NOMO-1 treated with dmso at 0.1 percent for 144 hours (cell line): ENCODE data around the gene USP5.
A peak's percentile ranks its signal among the peaks of the same experiment; 100 is the strongest.

Experiments
- DNase-seq: peaks from one replicate; lab custom pipeline; 2025; ENCODE audit not compliant: unreplicated experiment; lab: John Stamatoyannopoulos, UW

The USP5 gene, protein sequence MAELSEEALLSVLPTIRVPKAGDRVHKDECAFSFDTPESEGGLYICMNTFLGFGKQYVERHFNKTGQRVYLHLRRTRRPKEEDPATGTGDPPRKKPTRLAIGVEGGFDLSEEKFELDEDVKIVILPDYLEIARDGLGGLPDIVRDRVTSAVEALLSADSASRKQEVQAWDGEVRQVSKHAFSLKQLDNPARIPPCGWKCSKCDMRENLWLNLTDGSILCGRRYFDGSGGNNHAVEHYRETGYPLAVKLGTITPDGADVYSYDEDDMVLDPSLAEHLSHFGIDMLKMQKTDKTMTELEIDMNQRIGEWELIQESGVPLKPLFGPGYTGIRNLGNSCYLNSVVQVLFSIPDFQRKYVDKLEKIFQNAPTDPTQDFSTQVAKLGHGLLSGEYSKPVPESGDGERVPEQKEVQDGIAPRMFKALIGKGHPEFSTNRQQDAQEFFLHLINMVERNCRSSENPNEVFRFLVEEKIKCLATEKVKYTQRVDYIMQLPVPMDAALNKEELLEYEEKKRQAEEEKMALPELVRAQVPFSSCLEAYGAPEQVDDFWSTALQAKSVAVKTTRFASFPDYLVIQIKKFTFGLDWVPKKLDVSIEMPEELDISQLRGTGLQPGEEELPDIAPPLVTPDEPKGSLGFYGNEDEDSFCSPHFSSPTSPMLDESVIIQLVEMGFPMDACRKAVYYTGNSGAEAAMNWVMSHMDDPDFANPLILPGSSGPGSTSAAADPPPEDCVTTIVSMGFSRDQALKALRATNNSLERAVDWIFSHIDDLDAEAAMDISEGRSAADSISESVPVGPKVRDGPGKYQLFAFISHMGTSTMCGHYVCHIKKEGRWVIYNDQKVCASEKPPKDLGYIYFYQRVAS

GRCh38 chr12:6851921-6852650, at the start of gene USP5:
Gene USP5, plus strand, starts transcription at chr12:6852150. Its CDS starts 30 bp downstream, at chr12:6852180.
- DNase-seq: peak; percentile 99

GRCh38 chr12:6807170-6807569, 44.8 kb upstream of the USP5 start:
- no peak for DNase-seq

DNA sequence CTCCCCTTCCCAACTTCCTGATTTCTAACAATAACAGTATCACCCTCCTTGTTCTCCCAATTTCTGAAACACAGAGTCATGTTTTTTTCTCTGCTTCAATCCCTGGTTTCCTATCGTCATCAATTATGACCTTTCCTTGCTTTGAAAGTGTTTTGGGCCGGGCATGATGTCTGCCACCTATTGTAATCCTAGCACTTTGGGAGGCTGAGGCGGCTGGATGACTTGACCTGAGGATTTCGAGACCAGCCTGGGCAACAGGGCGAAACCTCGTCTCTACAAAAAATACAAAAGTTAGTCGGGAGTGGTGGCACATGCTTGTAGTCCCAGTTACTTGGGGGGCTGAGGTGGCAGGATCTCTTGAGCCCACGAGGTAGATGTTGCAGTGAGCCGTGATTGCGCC, 42.9 kb upstream of the USP5 start:
- no peak for DNase-seq

DNA sequence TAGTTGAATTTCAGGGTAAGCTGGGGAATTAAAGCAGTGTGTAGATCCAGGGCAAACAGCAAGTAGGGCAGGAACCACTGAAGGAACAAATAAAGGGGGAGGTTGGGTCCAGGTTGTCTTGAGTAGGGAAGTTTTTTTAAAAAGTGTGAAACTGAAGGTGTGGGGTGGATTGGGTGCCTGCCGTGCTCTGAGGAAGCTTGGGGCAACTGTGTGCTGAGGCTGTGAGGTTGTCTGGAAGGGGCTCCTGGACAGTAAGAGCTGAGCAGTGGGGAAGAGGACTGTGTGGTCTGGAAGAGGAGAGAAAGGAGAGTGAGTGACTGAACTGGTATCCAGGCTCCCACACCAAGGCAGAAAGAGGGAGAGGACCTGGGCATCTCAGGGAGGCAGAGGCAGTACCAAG, 41.2 kb upstream of the USP5 start:
- no peak for DNase-seq

DNA sequence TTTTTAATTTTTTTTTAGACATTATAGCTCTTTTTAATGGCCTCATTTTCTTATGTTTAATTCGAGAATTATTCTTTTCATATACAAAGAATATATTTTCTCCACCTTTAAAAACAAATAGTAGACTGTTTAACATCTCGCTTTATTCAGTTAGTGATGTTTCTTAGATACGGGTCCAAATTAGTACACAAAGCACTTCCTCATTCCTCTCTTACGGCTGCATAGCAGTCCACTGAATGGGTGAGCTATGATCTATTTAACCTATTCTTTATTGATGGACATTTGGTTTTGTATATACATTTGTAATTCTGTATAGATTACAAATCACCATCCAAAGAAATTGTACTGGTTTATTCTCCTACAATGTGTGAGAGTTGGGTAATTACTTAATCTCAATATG, 38.6 kb upstream of the USP5 start:
- DNase-seq: no peak

GRCh38 chr12:6816598-6816997, 35.4 kb upstream of the USP5 start:
- no peak for DNase-seq

DNA sequence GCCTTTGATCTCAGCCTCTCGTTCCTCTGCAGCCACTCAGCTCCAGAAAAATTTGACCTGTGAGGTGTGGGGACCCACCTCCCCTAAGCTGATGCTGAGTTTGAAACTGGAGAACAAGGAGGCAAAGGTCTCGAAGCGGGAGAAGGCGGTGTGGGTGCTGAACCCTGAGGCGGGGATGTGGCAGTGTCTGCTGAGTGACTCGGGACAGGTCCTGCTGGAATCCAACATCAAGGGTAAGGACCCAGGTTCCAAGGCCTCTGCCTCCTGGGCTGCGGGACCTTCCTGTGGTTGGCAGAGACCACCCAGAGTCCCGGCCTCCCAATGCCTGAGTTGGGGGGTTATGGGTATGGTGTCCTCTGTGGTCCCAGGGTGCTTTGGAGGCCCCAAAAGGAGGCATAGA, 34.9 kb upstream of the USP5 start:
- no peak for DNase-seq

GRCh38 chr12:6817662-6818157, 34.2 kb upstream of the USP5 start:
- no peak for DNase-seq

DNA sequence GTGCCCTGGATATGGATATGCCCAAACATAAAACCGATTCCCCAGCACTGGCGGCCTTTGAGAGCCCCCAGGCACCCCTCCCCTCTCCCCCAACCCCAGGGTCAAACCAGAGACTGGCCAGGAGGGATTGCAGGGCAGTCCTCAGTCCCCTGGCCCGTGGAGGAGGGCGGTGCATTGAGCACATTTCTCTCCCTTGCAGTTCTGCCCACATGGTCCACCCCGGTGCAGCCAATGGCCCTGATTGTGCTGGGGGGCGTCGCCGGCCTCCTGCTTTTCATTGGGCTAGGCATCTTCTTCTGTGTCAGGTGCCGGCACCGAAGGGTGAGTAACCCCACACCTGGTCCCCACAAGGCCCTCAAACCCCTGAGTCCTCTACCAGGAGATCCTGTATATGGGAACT, 33.7 kb upstream of the USP5 start:
- no peak for DNase-seq

- no peak for DNase-seq
Measured at GRCh38 chr12:6818645-6819044, 33.3 kb upstream of the USP5 start.

- no peak for DNase-seq
Measured at GRCh38 chr12:6819106-6820030, 32.6 kb upstream of the USP5 start.

GRCh38 chr12:6820166-6820565, 31.8 kb upstream of the USP5 start:
- no peak for DNase-seq

DNA sequence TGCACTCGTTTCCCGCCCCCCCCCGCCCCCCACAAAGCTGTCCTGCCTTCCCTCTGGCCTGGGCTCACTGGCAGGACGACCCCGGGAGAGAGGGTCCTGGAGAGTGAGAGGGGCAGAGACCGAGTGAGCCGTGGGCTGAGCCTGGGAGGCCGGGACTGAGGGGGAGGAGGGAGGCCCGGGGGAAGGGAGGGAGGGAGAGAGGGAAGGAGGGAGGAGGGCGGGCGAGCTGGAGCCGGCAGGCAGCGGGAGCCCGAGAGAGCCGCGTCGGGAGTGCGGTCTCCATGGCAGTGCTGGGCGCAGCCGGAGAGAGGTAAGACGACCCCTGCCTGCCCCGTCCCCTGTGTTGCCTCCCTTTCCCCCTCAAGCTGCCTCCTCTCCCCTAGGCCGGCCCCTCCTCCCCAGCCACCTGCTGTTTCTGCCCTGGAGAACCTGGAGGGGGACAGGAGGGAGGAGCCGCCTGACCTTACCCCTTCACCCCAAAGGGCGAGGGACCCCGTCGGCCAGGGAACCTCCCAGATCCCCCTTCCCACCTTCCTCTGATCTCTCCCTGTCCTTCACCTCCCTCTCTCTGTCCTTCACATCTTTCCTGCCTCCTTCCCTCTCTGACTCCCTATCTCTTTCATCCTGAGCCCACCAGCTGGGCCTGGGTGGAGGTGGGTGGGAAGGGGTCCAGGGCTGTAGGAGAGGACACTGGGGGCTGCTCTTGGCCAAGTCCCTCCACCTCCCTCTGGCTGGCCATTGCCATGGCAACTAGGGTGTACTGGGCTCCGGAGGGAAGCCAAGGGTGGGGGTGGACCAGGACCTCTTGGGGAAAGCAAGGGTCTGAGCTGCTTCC, 30.1 kb upstream of the USP5 start, which contains the start of gene GPR162:
TSS of gene GPR162 (plus strand) at position 231 of the 835 bp plus-strand sequence. CDS start 2,078 bp downstream, outside the sequence.
- DNase-seq: peak; percentile 63

DNA sequence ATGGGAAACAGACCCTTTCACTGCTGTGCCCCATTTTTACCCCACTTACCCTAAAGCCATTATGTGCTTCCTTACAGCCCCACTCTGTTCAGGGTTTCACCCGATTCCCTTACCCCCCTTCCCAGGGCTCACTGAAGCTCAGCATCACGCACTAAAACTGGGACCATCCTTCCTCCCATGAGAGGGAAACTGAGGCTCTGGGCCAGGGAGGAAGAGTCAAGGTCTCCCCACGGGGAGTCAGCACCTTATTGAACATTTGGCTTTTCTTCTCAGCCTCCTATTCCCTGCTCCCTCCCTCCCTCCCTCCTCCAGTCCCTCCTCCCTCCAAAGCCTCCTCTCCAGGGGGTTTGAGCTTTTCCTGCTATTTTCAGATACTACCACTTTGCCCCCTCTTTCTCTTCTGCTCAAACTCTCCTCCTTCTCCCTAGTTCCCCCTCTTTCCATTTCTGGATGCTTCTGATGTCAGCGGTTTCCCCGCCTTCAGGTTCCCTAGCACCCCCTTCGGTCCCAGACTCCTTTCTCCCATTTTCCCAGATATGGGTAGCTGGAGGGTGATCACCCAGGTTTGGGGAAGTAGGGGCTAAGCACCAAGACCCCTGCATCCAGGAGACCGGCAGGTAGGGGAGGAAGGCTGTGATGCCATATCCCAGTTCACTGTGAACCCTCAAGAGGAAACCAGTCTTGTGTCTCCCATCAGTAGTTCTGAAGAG, 29.4 kb upstream of the USP5 start:
- DNase-seq: no peak

DNA sequence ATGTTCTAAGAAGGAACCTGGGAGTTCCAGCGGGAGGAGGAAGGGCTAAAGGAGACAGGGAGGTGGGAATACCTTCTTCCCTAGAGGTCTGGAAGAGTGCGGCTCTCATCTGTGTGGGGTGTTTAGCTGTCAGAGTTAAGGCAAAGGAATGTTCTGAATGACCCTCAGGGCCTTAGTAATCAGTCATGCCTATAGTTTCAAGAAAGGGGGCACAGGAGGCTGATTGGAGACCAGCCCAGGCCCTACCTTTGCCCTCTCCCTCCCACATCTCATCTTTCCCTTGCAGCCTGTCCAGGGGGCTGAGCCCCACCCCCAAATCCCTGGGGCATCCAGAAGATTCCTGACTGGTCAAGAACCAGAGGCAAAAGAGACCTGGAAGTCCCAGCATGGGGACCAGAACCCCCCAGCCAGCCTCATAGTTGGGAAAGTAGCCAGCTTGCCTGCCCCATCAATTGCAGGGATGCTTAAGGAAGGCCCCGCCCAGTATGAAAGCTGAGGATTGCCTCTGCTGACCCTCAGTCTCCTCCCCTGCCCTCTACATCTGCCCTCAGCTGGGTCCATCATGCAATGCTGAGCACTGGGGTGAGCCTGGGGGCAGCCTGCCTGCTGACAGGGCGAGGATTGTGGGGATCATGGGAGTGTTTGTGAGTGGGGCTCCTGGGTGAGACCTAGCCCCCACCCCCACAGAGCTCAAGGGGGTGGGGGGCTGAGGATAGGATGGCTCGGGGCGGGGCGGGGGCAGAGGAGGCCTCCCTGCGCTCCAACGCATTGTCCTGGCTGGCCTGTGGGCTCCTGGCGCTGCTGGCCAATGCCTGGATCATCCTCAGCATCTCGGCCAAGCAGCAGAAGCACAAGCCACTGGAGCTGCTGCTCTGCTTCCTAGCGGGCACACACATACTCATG, 28.5 kb upstream of the USP5 start:
- DNase-seq: no peak

- no peak for DNase-seq
Measured at GRCh38 chr12:6824085-6824775, 27.7 kb upstream of the USP5 start.

DNA sequence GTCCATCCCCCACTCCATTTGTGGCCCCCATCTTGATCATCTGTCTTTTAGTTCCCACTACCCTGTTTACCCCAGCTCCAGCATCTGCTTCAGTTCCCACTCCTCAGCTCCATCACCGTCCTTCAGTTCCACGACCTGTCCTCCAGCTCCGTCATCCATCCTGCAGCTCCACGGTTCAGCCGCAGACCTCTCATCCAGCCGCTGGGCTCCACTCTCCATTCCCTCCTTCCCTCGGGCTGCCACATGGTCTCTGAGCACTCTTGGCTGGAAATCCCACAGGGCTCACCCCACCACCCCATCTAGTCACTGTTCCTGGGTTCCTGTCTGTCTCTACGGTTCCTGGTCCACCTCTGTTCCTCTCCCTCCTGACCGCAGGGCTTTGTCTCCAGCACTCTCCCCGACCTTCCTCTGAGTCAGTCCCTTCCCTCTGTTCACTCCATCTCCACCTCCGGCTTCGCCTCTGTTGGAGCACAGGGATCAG, 27.0 kb upstream of the USP5 start:
- DNase-seq: no peak
